C4-2B (cell line): ENCODE data around the gene INSR.
A peak's percentile ranks its signal among the peaks of the same experiment; 100 is the strongest.

ENCODE experiments used
- H3K27ac ChIP-seq: fragments of 450-650 bp; 2 replicates; pipeline ENCODE4 v1.5.1; 2017
- CTCF ChIP-seq: fragments of 450-650 bp; conservative IDR thresholded peaks from 2 replicates; pipeline ENCODE4 v1.5.1; 2017; ENCODE audit warnings: mild to moderate bottlenecking
- ZFX ChIP-seq: fragments of 450-650 bp; IDR thresholded peaks from 2 replicates; pipeline ENCODE4 v1.6.1; 2017

The INSR gene

GRCh38 chr19:7101498-7102253 lies 192.5 kb downstream of the INSR start:
- no peak overlapping the region for H3K27ac ChIP-seq
- no peak for TF ChIP-seq CTCF
- TF ChIP-seq ZFX: no peak

GRCh38 chr19:7099597-7099921 lies 194.7 kb downstream of the INSR start:
- TF ChIP-seq CTCF (no peak), ZFX (no peak)
- H3K27ac ChIP-seq: peak overlapping the region; percentile 79

GRCh38 chr19:7098701-7099596 lies 195.3 kb downstream of the INSR start:
- TF ChIP-seq CTCF: no peak
- TF ChIP-seq ZFX: no peak
- H3K27ac ChIP-seq: peak overlapping the region; percentile 79

- TF ChIP-seq CTCF: no peak
- TF ChIP-seq ZFX: no peak
Measured at GRCh38 chr19:7098096-7098495, 196.1 kb downstream of the INSR start.

GRCh38 chr19:7088999-7089398 lies 205.2 kb downstream of the INSR start:
- no peak overlapping the region for H3K27ac ChIP-seq
- no peak for TF ChIP-seq ZFX

More at GRCh38 chr19:7098096-7098495, 196.1 kb downstream of the INSR start:
- H3K27ac ChIP-seq: peak overlapping the region; percentile 79; the same call in 1 of the 2 replicates

- H3K27ac ChIP-seq: no peak overlapping the region
- TF ChIP-seq CTCF: no peak
- TF ChIP-seq ZFX: no peak
Measured at GRCh38 chr19:7083076-7083956, 210.9 kb downstream of the INSR start.

GRCh38 chr19:7078008-7078407 lies 216.2 kb downstream of the INSR start:
- TF ChIP-seq CTCF: no peak
- TF ChIP-seq ZFX: no peak
- no peak overlapping the region for H3K27ac ChIP-seq
